OCI-LY1 (cell line): ENCODE measurements around the gene SPACA5.

Experiments
- CTCF ChIP-seq: fragments of 200-600 bp; sonication (generic), shearing (Covaris generic); IDR thresholded peaks from 2 replicates; pipeline ENCODE4 v1.5.1; 2017; ENCODE audit warnings: mild to moderate bottlenecking, antibody characterized with exemption, low read length, moderate library complexity, mixed read lengths
- EZH2 ChIP-seq: fragments of 200-600 bp; sonication (generic), shearing (Covaris generic); IDR thresholded peaks from 2 replicates; pipeline ENCODE4 v1.8.0; 2017; ENCODE audit warnings: borderline replicate concordance, mixed run types, mild to moderate bottlenecking, antibody characterized with exemption, low read length, moderate library complexity, mixed read lengths

DNA sequence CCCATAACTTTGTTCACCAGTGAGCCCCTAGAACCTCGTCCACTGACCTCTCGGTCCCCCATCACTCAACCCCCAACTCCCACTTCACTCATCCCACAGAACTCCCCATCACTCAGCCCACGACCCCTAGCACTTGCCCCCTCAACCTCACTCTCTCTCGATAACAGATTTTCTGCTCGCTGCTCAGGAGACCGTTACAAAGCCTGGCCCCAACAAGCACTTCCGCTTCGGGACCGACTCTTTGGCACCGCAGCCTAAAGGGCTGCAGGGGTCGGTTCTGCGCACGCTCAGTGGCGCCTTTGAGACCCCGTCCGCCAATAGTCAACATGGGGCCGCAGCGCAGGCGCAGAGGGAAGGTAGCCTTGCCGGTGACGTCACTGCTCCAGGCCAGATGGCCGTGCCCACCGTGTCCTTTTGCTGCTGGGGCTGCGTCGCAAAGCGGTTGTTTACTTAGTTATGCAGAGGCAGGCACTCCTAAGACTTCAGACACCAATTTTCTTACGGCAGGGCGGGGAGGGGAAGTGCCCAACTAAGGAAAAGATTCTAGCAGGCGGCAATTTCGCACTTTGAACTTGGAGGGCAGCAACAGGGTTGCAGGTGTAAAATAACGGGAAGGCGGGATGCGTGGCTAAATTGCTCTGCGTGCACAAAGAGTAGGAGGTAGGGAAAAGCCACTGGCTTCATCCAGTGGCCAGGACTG, 2.9 kb upstream of the SPACA5 start, which contains the start of gene ZNF182:
- no peak for TF ChIP-seq CTCF
- no peak for TF ChIP-seq EZH2
